Gastroesophageal sphincter (tissue), 3 donors: ENCODE measurements around the gene GPR35.

ENCODE experiments used
- CTCF ChIP-seq, 4 experiments: fragments of 200-600 bp in 2 of 4; fragments of 450-650 bp in 2 of 4; sonication (generic) in 1 of 4; IDR thresholded peaks; one replicate each; pipeline ENCODE4 v1.5.1; 2017 to 2019; ENCODE audit warnings: antibody characterized with exemption in 4 of 4, mild to moderate bottlenecking in 2 of 4, moderate library complexity in 2 of 4
- EP300 ChIP-seq: sonication (generic); formaldehyde crosslinking; IDR thresholded peaks from one replicate; pipeline ENCODE4 v1.6.1; 2017; ENCODE audit warnings: antibody characterized with exemption, mild to moderate bottlenecking
- POLR2A ChIP-seq, 2 donors: fragments of 450-650 bp; IDR thresholded peaks; one replicate each; pipeline ENCODE4 v1.6.1; 2017; ENCODE audit warnings: antibody characterized with exemption in 2 of 2, mild to moderate bottlenecking in 2 of 2, moderate library complexity in 1 of 2
- POLR2AphosphoS5 ChIP-seq: sonication (generic); formaldehyde crosslinking; IDR thresholded peaks from one replicate; pipeline ENCODE4 v1.6.1; 2017; ENCODE audit warnings: antibody characterized with exemption

- TF ChIP-seq CTCF (IDR thresholded peaks at IDR 0.05) (no peak), POLR2AphosphoS5 (no peak), POLR2A (IDR thresholded peaks at IDR 0.05) (no peak), EP300 (no peak)
Observed at GRCh38 chr2:240645801-240646175, 20.5 kb downstream of the GPR35 start.
